GM12878 (cell line): ENCODE measurements around the gene BTBD19. TPM values are rescaled to one million over a fixed set of nuclear protein-coding genes. Genes with fewer than 3 reads are reported as not detected.

Source experiments
- ATAC-seq: fragments of 200-7000 bp; cut with Tn5 transposase; 3 replicates; pipeline ENCODE4 v1.9.1; 2020; ENCODE audit warnings: mild to moderate bottlenecking, moderate library complexity
- BruUV-seq: library from RNA; stranded (reverse); fragments of 400-500 nt; replicated peaks from 2 replicates; lab custom pipeline; 2021; lab: Mats Ljungman, UMichigan
- CTCF ChIA-PET: fragments of 300-600 bp; sonication (Branson Sonifier 250); formaldehyde crosslinking; extraction: SDS; loops from one replicate; lab custom pipeline; 2021; ENCODE audit warnings: inconsistent platforms; lab: Yijun Ruan, JAX
- POLR2A ChIA-PET: fragments of 350-600 bp; formaldehyde crosslinking; extraction: SDS; loops from one replicate; lab custom pipeline; 2021; ENCODE audit warnings: inconsistent platforms; lab: Charles Lee
- RAD21 ChIA-PET: fragments of 300-600 bp; sonication (Branson Sonifier 250); formaldehyde crosslinking; loops from one replicate; lab custom pipeline; 2023; ENCODE audit warnings: antibody characterized with exemption; ENCODE audit not compliant: unreplicated experiment; lab: Charles Lee
- SMC1A ChIA-PET: fragments of 300-600 bp; sonication (Branson Sonifier 250); formaldehyde crosslinking; loops from one replicate; lab custom pipeline; 2023; ENCODE audit not compliant: unreplicated experiment, uncharacterized antibody; lab: Charles Lee
- DNase-seq: peaks from one replicate; pipeline ENCODE4 v3.0.0-alpha.2; 2011; ENCODE audit warnings: low read depth, low spot score
- FAIRE-seq: peaks from 3 replicates; lab custom pipeline; 2011; peaks lifted over from hg19 to GRCh38; lab: Jason Lieb, UNC
- H2AFZ ChIP-seq: 2 replicates; pipeline ENCODE4 v1.6.0; 2011; ENCODE audit warnings: low read depth, low read length, control low read depth; ENCODE audit not compliant: control insufficient read depth
- H3K27ac ChIP-seq: 2 replicates; pipeline ENCODE4 v1.5.1; 2011; ENCODE audit warnings: control low read depth; ENCODE audit not compliant: control insufficient read depth, insufficient read depth
- H3K27me3 ChIP-seq, 2 experiments: replicated peaks in 1 of 2; 2 replicates each; pipeline versions ENCODE4 v1.6.0 to v1.6.1; 2011; ENCODE audit warnings: low read length in 1 of 2; ENCODE audit not compliant: control insufficient read depth in 2 of 2, insufficient read depth in 2 of 2
- H3K36me3 ChIP-seq, 2 experiments: 2 replicates each; pipeline ENCODE4 v1.5.1; 2011; ENCODE audit warnings: low read length in 1 of 2; ENCODE audit not compliant: control insufficient read depth in 2 of 2, insufficient read depth in 2 of 2
- H3K4me1 ChIP-seq: 2 replicates; pipeline ENCODE4 v1.6.1; 2011; ENCODE audit warnings: mild to moderate bottlenecking, low read length, moderate library complexity, mixed read lengths; ENCODE audit not compliant: control insufficient read depth, insufficient read depth
- H3K4me2 ChIP-seq: 2 replicates; pipeline ENCODE4 v1.6.0; 2011; ENCODE audit warnings: control low read depth; ENCODE audit not compliant: control insufficient read depth, insufficient read depth
- H3K4me3 ChIP-seq: fragments of 200-600 bp; sonication (generic); 2 replicates; pipeline ENCODE4 v1.5.1; 2016
- H3K79me2 ChIP-seq: 2 replicates; pipeline ENCODE4 v1.6.0; 2011; ENCODE audit warnings: low read length; ENCODE audit not compliant: control insufficient read depth, insufficient read depth
- H3K9ac ChIP-seq: 2 replicates; pipeline ENCODE4 v1.8.0; 2011; ENCODE audit warnings: low read length, control low read depth, mixed read lengths; ENCODE audit not compliant: control insufficient read depth, insufficient read depth
- H3K9me3 ChIP-seq: replicated peaks from 3 replicates; pipeline ENCODE4 v1.5.1; 2011; ENCODE audit warnings: mild to moderate bottlenecking, low read length; ENCODE audit not compliant: control insufficient read depth, insufficient read depth
- H4K20me1 ChIP-seq: 2 replicates; pipeline ENCODE4 v1.6.0; 2011; ENCODE audit not compliant: control insufficient read depth, insufficient read depth
- CREM ChIP-seq: IDR thresholded peaks from 2 replicates; pipeline ENCODE4 v1.6.1; 2014; ENCODE audit warnings: antibody characterized with exemption, low read depth
- NFIC ChIP-seq: IDR thresholded peaks from 2 replicates; pipeline ENCODE4 v1.6.1; 2012; ENCODE audit warnings: low read depth, mild to moderate bottlenecking, inconsistent platforms, low read length, moderate library complexity
- RB1 ChIP-seq: fragments of 450-650 bp; formaldehyde crosslinking; IDR thresholded peaks from 2 replicates; pipeline ENCODE4 v1.6.1; 2017; ENCODE audit warnings: mild to moderate bottlenecking, borderline replicate concordance
- SMAD5 ChIP-seq: IDR thresholded peaks from 2 replicates; pipeline ENCODE4 v1.6.1; 2016; ENCODE audit warnings: antibody characterized with exemption, low read depth
- WRNIP1 ChIP-seq: IDR thresholded peaks from 2 replicates; pipeline ENCODE4 v1.6.1; 2011; ENCODE audit warnings: low read depth, low read length, improper control_type of control experiment, borderline replicate concordance
- YY1 ChIP-seq: IDR thresholded peaks from 2 replicates; pipeline ENCODE4 v1.6.1; 2011; ENCODE audit warnings: low read depth, mild to moderate bottlenecking, low read length
- WGBS: methylation state at CpG from one replicate; pipeline ENCODE4 v1.1.6; 2016; ENCODE audit warnings: low lambda C conversion rate; ENCODE audit not compliant: insufficient replicate concordance, insufficient coverage; ENCODE audit errors: missing lambda C conversion rate; 5-methylcytosine and 5-hydroxymethylcytosine counted together
- in situ Hi-C: fragments of 300-500 bp; cut with MboI; formaldehyde crosslinking; loops from 9 replicates; pipeline ENCODE4 v1.14.3; 2018; ENCODE audit warnings: mixed read lengths
- intact Hi-C: fragments of 100-400 bp; cut with micrococcal nuclease; formaldehyde crosslinking; loops from one replicate; pipeline ENCODE4 v1.14.2; 2022; ENCODE audit not compliant: unreplicated experiment
- polyA plus RNA-seq, 11 experiments: library from polyadenylated mRNA; depleted of rRNA in 4 of 11; unstranded in 6 of 11; stranded (reverse) in 5 of 11; fragments of >200 nt; fragmentation: Nextera tagmentation in 4 of 11; fragmentation: Illumina TruSeq in 1 of 11; extraction: Ambion mirVana in 4 of 11; extraction: Trizol in 1 of 11; gene quantifications; 1 replicate in 1 of 11; 2 replicates in 10 of 11; pipeline versions ENCODE4 v1.2.1 to v1.2.3, GENCODE V29; 2011 to 2016; ENCODE audit warnings: inconsistent platforms in 2 of 11, missing spikeins in 2 of 11, low read depth in 1 of 11
- total RNA-seq, 4 experiments: library from RNA; depleted of rRNA in 3 of 4; stranded (reverse); fragments of >200 nt in 3 of 4; fragmentation: Illumina TruSeq in 1 of 4; extraction: Trizol in 1 of 4; gene quantifications; 2 replicates each; pipeline versions ENCODE4 v1.2.1 to v1.2.3, GENCODE V29; 2013 to 2021
- TF ChIP-seq, protein P1 (sequence below): IDR thresholded peaks from 2 replicates; pipeline ENCODE4 v1.6.1; 2011; ENCODE audit warnings: mild to moderate bottlenecking, low read depth, low read length, moderate library complexity; ENCODE audit not compliant: insufficient replicate concordance
- TF ChIP-seq, protein P2 (sequence below): IDR thresholded peaks from 2 replicates; pipeline ENCODE4 v1.6.1; 2011; ENCODE audit warnings: low read depth, low read length, improper control_type of control experiment, borderline replicate concordance
- TF ChIP-seq, protein P3 (sequence below): IDR thresholded peaks from 2 replicates; pipeline ENCODE4 v1.6.1; 2011; ENCODE audit warnings: borderline replicate concordance, low read depth, mild to moderate bottlenecking, moderate library complexity, mixed read lengths, low read length; ENCODE audit not compliant: insufficient read depth; ENCODE audit errors: extremely low read length
- TF ChIP-seq, protein P4 (sequence below): fragments of 450-650 bp; IDR thresholded peaks from 2 replicates; pipeline ENCODE4 v1.6.1; 2017; ENCODE audit warnings: mild to moderate bottlenecking, low read depth, inconsistent platforms; ENCODE audit not compliant: poor library complexity, severe bottlenecking
- TF ChIP-seq, protein P5 (sequence below): IDR thresholded peaks from 2 replicates; pipeline ENCODE4 v1.6.1; 2012; ENCODE audit warnings: low read depth, low read length, improper control_type of control experiment
- TF ChIP-seq, protein P6 (sequence below): fragments of 450-650 bp; IDR thresholded peaks from 2 replicates; pipeline ENCODE4 v1.6.1; 2016; ENCODE audit warnings: mild to moderate bottlenecking
- TF ChIP-seq, protein P7 (sequence below): IDR thresholded peaks from 2 replicates; pipeline ENCODE4 v1.6.1; 2012; ENCODE audit warnings: low read length, inconsistent platforms

BTBD19 gene
- total and polyA plus RNA-seq, 10 of the 15 experiments (the other 5 are each of a cell fraction or from before 2014, with no cell fraction given), result 0.13 to 2.7 (median 0.42) TPM

DNA sequence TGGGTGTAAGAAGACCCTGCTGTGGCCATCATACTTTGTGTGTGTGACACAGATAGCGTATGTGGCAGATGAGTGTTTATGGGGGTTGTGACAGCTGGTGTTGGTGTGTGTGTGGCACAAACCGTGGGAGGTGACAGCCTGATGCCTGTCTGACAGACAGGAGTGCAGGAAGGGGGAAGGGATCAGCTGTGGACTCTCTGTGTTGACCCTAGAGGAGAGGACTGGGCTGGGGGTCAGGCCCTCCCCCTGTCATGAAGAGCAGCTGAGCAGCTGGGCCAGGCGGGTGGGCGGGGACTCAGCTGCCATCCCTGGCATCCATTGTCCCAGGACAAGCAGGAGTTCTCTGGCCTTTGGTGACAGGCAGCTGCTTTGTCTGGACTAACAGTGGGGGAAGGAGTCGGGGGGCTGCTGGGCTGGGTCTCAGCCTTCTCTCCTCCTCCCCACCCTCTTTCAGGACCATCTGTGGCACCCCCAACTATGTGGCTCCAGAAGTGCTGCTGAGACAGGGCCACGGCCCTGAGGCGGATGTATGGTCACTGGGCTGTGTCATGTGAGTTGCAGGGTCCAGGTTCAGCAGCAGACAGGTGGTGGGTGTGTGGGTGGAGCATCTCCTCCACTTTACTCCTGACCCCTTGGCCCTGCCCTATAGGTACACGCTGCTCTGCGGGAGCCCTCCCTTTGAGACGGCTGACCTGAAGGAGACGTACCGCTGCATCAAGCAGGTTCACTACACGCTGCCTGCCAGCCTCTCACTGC is 5.8 kb upstream of the BTBD19 start:
- Histone ChIP-seq H3K9me3 (no peaks in the 10 kb centered on the region), H3K36me3 (peaks cover 6 to 9% of the 10 kb centered on the region in 2 experiments), H3K79me2 (peaks cover 21% of the 10 kb centered on the region), H3K27ac (peak overlapping the region; percentile 43; the same call in 1 of the 2 replicates), H4K20me1 (no peaks in the 10 kb centered on the region), H3K27me3 (no peaks in the 10 kb centered on the region), H3K4me1 (peaks cover 25% of the 10 kb centered on the region), H3K4me2 (peak overlapping the region; percentile 80), H3K9ac (no peak overlapping the region; the same call in 1 of the 2 replicates), H2AFZ (no peak overlapping the region), H3K4me3 (peak overlapping the region; percentile 94)
- FAIRE-seq (no peak), ATAC-seq (no peak), DNase-seq (no peak)
- RAD21 ChIA-PET, result no interaction called here
- in situ Hi-C loops, result no loop called here
- no TSS peak for BruUV-seq
- CTCF ChIA-PET, result no interaction called here
- intact Hi-C loops, result no loop called here
- POLR2A ChIA-PET, result interaction anchor here (0.7 to 6.9 kb wide), 2 partner anchors 17 to 501 kb away, joined by 4 to 56 read pairs; no protein-coding TSS in a partner anchor
- SMC1A ChIA-PET, result interaction anchor here (1.1 kb wide), 1 partner anchor 34 kb away, joined by 3 read pairs; no protein-coding TSS in a partner anchor
- 76% methylated on average over 13 of the region's 13 CpGs for WGBS
- TF ChIP-seq, protein P1, sequence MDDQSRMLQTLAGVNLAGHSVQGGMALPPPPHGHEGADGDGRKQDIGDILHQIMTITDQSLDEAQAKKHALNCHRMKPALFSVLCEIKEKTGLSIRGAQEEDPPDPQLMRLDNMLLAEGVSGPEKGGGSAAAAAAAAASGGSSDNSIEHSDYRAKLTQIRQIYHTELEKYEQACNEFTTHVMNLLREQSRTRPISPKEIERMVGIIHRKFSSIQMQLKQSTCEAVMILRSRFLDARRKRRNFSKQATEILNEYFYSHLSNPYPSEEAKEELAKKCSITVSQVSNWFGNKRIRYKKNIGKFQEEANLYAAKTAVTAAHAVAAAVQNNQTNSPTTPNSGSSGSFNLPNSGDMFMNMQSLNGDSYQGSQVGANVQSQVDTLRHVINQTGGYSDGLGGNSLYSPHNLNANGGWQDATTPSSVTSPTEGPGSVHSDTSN, result peak; percentile 32
- TF ChIP-seq, protein P2, sequence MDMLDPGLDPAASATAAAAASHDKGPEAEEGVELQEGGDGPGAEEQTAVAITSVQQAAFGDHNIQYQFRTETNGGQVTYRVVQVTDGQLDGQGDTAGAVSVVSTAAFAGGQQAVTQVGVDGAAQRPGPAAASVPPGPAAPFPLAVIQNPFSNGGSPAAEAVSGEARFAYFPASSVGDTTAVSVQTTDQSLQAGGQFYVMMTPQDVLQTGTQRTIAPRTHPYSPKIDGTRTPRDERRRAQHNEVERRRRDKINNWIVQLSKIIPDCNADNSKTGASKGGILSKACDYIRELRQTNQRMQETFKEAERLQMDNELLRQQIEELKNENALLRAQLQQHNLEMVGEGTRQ, result no peak
- TF ChIP-seq, protein P3, sequence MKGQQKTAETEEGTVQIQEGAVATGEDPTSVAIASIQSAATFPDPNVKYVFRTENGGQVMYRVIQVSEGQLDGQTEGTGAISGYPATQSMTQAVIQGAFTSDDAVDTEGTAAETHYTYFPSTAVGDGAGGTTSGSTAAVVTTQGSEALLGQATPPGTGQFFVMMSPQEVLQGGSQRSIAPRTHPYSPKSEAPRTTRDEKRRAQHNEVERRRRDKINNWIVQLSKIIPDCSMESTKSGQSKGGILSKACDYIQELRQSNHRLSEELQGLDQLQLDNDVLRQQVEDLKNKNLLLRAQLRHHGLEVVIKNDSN, result no peak
- TF ChIP-seq, protein P4, sequence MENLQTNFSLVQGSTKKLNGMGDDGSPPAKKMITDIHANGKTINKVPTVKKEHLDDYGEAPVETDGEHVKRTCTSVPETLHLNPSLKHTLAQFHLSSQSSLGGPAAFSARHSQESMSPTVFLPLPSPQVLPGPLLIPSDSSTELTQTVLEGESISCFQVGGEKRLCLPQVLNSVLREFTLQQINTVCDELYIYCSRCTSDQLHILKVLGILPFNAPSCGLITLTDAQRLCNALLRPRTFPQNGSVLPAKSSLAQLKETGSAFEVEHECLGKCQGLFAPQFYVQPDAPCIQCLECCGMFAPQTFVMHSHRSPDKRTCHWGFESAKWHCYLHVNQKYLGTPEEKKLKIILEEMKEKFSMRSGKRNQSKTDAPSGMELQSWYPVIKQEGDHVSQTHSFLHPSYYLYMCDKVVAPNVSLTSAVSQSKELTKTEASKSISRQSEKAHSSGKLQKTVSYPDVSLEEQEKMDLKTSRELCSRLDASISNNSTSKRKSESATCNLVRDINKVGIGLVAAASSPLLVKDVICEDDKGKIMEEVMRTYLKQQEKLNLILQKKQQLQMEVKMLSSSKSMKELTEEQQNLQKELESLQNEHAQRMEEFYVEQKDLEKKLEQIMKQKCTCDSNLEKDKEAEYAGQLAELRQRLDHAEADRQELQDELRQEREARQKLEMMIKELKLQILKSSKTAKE, result no peak
- no peak for TF ChIP-seq SMAD5
- TF ChIP-seq, protein P5, sequence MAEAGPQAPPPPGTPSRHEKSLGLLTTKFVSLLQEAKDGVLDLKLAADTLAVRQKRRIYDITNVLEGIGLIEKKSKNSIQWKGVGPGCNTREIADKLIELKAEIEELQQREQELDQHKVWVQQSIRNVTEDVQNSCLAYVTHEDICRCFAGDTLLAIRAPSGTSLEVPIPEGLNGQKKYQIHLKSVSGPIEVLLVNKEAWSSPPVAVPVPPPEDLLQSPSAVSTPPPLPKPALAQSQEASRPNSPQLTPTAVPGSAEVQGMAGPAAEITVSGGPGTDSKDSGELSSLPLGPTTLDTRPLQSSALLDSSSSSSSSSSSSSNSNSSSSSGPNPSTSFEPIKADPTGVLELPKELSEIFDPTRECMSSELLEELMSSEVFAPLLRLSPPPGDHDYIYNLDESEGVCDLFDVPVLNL, result no peak
- TF ChIP-seq NFIC, result no peak
- TF ChIP-seq, protein P6, sequence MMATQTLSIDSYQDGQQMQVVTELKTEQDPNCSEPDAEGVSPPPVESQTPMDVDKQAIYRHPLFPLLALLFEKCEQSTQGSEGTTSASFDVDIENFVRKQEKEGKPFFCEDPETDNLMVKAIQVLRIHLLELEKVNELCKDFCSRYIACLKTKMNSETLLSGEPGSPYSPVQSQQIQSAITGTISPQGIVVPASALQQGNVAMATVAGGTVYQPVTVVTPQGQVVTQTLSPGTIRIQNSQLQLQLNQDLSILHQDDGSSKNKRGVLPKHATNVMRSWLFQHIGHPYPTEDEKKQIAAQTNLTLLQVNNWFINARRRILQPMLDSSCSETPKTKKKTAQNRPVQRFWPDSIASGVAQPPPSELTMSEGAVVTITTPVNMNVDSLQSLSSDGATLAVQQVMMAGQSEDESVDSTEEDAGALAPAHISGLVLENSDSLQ, result peak; percentile 74; the same call in 1 of the 2 replicates
- TF ChIP-seq, protein P7, sequence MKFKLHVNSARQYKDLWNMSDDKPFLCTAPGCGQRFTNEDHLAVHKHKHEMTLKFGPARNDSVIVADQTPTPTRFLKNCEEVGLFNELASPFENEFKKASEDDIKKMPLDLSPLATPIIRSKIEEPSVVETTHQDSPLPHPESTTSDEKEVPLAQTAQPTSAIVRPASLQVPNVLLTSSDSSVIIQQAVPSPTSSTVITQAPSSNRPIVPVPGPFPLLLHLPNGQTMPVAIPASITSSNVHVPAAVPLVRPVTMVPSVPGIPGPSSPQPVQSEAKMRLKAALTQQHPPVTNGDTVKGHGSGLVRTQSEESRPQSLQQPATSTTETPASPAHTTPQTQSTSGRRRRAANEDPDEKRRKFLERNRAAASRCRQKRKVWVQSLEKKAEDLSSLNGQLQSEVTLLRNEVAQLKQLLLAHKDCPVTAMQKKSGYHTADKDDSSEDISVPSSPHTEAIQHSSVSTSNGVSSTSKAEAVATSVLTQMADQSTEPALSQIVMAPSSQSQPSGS, result no peak
- TF ChIP-seq WRNIP1, result no peak
- no peak for TF ChIP-seq YY1
- no peak for TF ChIP-seq CREM
- TF ChIP-seq RB1, result no peak
